G401 (cell line): ENCODE data around the gene ST14. TPM values are rescaled to one million over a fixed set of nuclear protein-coding genes. Genes with fewer than 3 reads are reported as not detected.
"Not testable (repeated sequence)": the region's sequence is repeated elsewhere in the genome, so short reads cannot be mapped to it uniquely, and the experiment has no call there.

Experiments used
- DNase-seq: peaks from one replicate; pipeline ENCODE4 v3.0.0-alpha.2; 2015; ENCODE audit warnings: low spot score
- in situ Hi-C: cut with HindIII; loops from 2 replicates; pipeline ENCODE4 v1.10.0; 2016; ENCODE audit warnings: low sequenced_read_pairs, mixed read lengths
- total RNA-seq: library from RNA; depleted of rRNA; stranded (reverse); fragments of >200 nt; shearing (Covaris generic); gene quantifications from 2 replicates; pipeline ENCODE4 v1.2.3, GENCODE V29; 2014

ST14 gene
- total RNA-seq, 1 experiment from 2014 or later, result not detected

DNA sequence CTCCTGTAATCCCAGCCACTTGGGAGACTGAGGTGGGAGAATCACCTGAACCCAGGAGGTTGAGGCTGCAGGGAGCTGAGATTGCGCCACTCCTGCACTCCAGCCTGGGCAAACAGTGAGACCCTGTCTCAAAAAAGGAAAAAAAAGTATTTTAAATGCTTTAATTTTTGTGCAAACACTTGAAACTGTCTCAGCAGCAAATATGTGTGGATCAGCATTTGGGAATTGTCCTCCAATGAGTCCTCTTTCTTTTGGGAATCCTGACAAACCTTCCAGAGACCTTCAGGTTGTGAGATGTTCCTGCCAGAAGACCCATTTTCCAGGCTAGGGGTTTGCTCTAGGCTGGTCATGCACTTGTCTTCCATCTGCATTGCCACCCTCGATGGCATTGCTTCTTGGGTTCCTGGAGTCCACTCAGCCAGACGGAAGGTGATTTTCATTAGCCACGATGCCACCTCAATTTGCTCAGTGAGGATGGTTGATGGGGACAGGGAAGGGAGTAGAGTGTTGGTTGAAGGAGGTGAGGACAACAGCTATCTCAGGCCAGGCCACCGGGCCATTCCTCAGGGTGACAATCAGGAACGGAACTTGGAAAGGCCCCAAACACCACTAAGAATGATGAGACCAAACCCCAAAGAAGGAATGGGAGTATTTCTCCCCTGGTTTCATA is 55.4 kb downstream of the ST14 start:
- no peak for DNase-seq
- in situ Hi-C loops, result no loop called here

DNA sequence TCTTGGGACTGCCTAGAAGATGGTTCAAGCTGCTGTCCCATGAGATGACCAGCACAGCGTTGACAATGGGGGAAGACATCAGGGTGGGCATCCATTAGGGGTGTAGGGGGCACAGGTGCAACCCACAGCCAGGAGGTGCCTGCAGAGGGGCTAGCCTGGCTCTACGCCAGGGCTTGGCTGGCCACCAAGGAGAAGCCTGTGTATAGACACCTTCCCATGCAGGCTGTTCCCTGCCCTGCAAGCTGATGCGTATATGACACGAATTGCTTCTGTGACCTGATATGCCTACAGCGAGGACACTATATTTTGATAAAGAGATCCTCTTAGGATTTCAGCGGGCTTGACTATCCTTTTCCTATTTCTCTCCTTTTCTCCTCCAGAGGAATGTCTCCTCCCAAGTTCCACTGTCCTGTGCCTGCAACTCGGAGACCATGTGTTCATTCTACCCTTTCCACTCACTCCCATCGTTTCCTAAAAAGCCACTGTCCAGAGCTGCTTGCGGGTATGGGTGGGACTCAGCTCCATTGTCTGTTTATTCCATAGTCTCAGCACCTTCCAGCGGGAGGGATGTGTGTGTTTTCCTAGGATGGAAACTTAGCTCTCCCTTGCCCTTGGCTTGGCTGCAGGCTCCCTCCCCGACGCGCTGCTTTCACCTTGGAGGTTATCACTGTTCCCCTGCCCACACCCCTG is 56.1 kb downstream of the ST14 start:
- no peak for DNase-seq
- in situ Hi-C loops, result no loop called here

DNA sequence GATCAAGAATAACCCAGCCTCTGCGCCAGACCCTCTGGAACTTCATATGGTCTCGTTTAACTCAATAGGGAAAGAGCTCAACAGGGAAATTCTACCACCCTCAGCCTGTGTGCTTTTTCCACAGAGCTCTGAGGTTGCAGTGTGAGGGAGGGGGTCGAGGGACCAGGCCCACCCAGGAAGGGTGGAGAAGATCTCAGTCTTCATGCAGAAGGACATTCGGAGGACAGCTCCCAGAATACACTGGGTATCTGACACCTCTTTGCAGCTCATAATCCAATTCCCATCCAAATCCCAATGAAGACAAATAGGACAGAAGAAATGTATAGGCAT is 56.6 kb downstream of the ST14 start:
- in situ Hi-C loops, result no loop called here
- no peak for DNase-seq

DNA sequence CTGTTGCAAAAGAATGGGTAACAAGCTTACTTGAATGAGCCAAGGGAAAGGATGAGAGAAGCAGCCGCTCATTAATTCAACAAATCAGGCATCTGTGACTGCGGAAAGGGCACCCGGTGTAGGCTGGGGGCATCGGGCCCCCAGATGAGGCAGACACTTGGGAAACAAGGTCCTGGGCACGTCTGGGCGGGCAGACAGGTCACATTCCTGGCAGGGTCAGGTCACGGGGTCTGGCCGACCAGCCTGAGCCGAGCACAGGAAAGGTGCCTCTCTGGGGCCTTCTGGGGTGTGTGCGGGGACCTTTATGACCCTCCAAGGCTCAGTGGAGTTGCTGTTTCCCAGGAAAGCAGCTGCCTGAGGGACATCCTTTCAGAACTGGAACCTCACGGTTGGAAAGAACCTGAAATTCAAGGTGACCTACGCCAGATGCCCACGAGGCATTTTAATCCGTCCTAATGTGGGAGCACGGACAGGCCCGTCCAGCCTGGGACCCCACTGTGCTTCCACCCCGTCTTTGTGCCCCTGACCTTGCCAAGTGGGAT is 57.1 kb downstream of the ST14 start:
- DNase-seq, result no peak
- in situ Hi-C loops, result no loop called here

DNA sequence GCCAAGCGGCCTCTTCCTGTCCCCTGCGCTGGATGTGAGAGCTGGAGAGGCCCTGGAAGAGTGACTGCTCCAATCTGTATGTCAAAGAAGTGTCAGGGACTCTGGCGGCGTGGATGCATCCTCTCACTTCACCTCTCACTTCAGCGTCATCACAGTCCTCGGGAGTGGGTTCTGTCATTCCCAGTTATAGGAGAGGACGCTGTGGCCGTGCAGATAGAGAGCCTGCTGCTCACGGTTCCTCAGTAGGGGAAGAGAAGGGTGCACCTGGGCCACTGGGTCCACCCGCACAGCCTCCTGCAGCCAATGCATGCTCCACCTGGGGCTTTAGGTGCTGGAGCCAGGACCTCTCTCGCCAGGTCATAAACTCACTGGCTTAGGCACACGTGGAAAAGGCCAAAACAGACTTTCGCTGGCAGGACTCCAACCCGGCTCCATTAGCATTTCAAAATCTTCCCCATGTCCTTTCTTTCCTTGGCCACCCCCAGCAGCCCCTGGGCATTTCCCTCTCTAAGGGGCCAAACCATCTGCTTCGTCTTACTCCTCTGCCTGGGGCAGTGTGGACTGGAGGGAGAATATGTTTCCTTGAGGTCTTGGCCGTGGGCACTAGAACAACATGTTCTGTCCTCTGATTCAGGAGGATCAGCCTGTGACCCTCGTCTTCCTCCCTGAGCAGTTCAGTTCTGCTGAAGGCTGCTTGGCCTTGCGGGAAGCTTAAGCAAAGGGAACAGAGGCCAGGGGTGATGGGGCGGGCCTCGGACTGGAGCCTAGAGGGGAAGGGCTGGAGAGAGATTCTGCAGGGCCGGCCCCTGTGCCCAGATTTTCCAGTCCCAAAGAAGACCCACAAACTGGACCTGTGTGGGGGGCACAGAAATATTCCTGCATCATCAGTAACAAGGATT is 57.8 kb downstream of the ST14 start:
- DNase-seq, result no peak
- in situ Hi-C loops, result no loop called here

GRCh38 chr11:130218501-130219070 is 59.0 kb downstream of the ST14 start:
- in situ Hi-C loops, result no loop called here
- no peak for DNase-seq

DNA sequence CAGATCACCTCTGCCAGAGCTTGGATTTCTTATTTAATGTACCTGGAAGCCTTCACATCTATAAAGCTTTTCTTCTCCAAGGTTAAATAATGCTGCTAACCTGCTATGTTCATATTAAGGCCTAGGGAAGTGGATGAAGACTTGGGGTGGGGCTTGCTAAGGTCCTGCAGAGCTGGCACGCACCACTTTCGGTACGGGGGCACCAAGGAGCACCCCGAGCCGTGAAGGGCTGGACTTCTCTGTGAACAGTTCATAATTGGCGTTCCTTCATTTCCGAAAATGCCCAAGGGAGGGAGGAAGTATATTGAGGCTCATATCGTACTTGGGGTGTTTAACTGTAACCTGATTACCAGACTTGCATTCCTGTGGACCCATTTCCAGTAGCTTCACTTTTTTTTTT is 59.6 kb downstream of the ST14 start:
- no peak for DNase-seq
- in situ Hi-C loops, result no loop called here

GRCh38 chr11:130220311-130221035 is 60.9 kb downstream of the ST14 start:
- in situ Hi-C loops, result no loop called here

GRCh38 chr11:130223291-130223971 is 63.8 kb downstream of the ST14 start:
- peak; percentile 90 for DNase-seq

More at GRCh38 chr11:130220311-130221035, 60.9 kb downstream of the ST14 start:
- DNase-seq, result no peak

DNA sequence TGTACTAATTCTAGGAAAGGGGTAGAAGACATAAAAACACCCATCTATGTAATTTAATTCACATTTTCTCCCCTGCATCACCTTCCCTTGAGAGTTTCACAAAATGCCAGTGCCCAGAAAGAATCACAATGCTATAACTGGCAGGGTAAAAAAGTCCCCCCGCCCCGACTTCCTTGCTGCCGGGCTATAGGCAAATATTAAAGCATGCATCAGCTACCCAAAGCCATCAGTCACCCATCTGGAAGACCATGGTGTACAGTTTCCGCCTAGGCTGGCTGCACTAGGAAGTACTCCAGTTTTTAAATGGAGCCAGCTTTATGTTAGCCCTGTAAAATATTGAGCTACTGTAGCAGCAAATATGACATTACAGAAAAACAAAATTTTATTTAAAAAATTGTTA is 67.8 kb downstream of the ST14 start:
- in situ Hi-C loops, result no loop called here
- no peak for DNase-seq

More at GRCh38 chr11:130223291-130223971, 63.8 kb downstream of the ST14 start:
- in situ Hi-C loops, result no loop called here

GRCh38 chr11:130233486-130233885 is 73.9 kb downstream of the ST14 start:
- in situ Hi-C loops, result not testable (repeated sequence)

DNA sequence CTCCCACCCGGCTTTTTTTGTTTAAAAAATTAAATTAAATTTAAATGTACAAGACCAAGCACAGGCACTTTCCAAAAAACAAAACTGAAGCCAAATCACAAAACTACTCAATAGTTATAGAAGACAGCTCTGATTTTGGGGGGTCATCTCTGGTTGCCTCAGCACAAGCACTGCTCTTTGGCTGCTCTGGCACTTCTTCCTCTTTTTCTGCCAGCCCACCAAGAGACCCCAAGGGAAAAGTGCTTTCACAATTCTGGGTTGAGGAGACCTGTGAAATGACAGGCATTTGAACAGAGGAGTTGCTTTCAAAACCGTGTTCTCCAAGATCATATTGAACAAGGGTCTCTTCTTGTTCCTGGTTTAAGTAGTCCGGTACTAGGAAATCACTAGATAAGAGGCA is 74.3 kb downstream of the ST14 start:
- DNase-seq, in situ Hi-C loops: not testable (repeated sequence)

More at GRCh38 chr11:130233486-130233885, 73.9 kb downstream of the ST14 start:
- not testable (repeated sequence) for DNase-seq

- DNase-seq, result no peak
- in situ Hi-C loops, result no loop called here
These were observed 74.7 kb downstream of the ST14 start for GRCh38 chr11:130234315-130234714.

- in situ Hi-C loops, result no loop called here
- no peak for DNase-seq
These were observed 77.9 kb downstream of the ST14 start for GRCh38 chr11:130237282-130238006.

DNA sequence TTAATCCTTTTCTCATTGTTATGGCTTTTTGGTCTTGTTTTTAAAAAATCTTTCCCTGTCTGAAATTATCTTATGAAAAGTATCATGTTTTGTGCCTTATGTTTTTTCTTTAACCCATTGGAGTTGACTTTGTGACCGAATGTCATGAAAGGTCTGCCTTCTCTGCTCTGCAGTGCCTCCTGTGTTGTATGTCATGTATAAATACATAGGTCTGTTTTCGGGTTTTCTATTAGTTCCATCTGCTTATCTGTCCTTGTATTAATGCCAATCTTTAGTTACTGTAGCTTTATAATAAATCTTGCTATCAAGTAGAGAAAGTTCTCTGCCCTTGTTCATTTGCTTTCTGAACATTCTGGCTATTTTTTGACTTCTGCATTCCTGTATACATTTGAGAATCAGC is 82.1 kb downstream of the ST14 start:
- DNase-seq, result no peak
- in situ Hi-C loops, result no loop called here

DNA sequence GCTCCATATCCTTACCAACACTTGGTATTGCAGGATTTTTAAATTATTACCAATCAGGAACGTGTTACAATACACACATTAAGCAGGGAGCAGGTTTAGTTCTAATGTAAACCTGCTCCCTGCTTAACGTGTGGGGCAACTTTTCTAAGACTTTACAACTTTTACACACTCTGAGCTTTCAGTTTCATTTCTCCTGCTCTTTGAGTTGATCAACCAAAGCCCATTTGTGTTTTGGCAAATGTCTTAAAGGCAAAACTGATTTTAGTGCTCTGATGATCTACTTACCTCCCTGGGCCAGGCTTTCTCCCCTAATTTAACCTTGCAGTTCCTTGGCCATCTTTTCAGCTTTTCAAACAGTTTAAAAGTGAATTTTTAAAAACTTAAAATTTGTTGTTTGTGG is 84.2 kb downstream of the ST14 start:
- no peak for DNase-seq
- in situ Hi-C loops, result no loop called here

DNA sequence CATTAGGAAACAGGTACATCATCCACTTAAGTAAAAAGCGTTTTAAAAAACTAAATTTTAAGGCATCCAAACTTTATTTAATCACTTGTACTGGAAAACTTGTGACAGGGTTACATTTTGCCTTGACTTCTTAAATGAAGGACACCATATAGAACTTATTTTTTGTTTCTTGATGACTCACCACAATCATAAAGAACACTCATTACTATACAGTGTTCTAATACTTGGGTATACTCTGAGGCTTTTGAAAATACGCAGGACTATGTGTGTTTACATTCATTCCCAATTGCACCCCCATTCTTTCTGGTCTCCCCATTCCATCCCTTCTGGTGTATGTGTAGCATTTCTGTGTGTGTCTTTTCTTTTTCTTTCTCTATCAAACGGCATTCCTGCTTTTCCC is 85.3 kb downstream of the ST14 start:
- DNase-seq, result no peak
- in situ Hi-C loops, result no loop called here

DNA sequence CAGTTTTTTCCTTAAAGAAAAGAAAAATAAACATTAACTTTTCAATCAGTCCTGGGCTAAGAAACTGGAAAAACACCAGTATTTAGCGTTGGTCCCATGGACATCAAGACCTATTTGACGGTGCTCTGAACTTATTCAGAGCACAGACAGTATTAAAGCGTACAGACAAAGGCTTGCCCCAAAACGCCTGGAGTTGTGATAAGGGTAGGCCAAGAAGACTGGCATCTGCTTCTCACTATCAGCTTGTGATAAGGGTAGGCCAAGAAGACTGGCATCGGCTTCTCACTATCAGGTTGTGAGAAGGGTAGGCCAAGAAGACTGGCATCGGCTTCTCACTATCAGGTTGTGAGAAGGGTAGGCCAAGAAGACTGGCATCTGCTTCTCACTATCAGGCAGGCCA is 85.8 kb downstream of the ST14 start:
- in situ Hi-C loops, DNase-seq: not testable (repeated sequence)
